Uterus (tissue), 2 donors: ENCODE data around the gene DCLK2.

ENCODE experiments used
- POLR2A ChIP-seq, 2 donors: fragments of 450-650 bp; IDR thresholded peaks; one replicate each; pipeline ENCODE4 v1.6.1; 2016; ENCODE audit warnings: antibody characterized with exemption in 2 of 2, mild to moderate bottlenecking in 1 of 2, moderate library complexity in 1 of 2
- TF ChIP-seq, protein P1 (sequence below), 4 experiments: fragments of 200-600 bp in 2 of 4; fragments of 450-650 bp in 2 of 4; sonication (generic) in 2 of 4; IDR thresholded peaks; one replicate each; pipeline ENCODE4 v1.5.1; 2016 to 2019; ENCODE audit warnings: antibody characterized with exemption in 4 of 4, mild to moderate bottlenecking in 2 of 4, moderate library complexity in 1 of 4

DNA sequence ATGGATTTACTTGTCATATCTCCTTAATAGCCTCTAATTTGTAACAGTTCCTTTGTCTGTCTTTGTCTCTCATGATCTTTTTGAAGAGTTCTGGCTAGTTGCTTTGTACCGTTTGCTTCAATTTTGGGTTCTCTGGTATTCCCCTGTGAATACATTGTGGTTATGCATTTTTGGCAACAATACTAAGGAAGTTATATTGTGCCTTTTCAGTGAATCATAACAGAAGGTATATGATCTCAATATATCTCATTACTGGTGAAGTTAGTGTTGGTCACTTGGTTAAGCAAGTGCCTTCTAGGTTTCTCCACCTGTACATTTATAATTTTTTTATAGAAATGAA, 48.6 kb downstream of the DCLK2 start:
- TF ChIP-seq, protein P1, sequence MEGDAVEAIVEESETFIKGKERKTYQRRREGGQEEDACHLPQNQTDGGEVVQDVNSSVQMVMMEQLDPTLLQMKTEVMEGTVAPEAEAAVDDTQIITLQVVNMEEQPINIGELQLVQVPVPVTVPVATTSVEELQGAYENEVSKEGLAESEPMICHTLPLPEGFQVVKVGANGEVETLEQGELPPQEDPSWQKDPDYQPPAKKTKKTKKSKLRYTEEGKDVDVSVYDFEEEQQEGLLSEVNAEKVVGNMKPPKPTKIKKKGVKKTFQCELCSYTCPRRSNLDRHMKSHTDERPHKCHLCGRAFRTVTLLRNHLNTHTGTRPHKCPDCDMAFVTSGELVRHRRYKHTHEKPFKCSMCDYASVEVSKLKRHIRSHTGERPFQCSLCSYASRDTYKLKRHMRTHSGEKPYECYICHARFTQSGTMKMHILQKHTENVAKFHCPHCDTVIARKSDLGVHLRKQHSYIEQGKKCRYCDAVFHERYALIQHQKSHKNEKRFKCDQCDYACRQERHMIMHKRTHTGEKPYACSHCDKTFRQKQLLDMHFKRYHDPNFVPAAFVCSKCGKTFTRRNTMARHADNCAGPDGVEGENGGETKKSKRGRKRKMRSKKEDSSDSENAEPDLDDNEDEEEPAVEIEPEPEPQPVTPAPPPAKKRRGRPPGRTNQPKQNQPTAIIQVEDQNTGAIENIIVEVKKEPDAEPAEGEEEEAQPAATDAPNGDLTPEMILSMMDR (IDR thresholded peaks at IDR 0.05): no peak
- TF ChIP-seq POLR2A (IDR thresholded peaks at IDR 0.05): no peak
